Sigmoid colon (tissue), 4 donors: ENCODE data around the gene TMEM170B.

ENCODE experiments used
- CTCF ChIP-seq, 4 experiments: fragments of 450-650 bp in 3 of 4; fragments of 200-600 bp in 1 of 4; IDR thresholded peaks; one replicate each; pipeline ENCODE4 v1.5.1; 2016 to 2019; ENCODE audit warnings: antibody characterized with exemption in 4 of 4, mild to moderate bottlenecking in 3 of 4, moderate library complexity in 2 of 4
- EP300 ChIP-seq, 4 donors: sonication (generic); formaldehyde crosslinking; IDR thresholded peaks; one replicate each; pipeline ENCODE4 v1.6.1; 2017; ENCODE audit warnings: antibody characterized with exemption in 4 of 4
- POLR2A ChIP-seq, 2 donors: fragments of 450-650 bp; IDR thresholded peaks; one replicate each; pipeline ENCODE4 v1.6.1; 2016; ENCODE audit warnings: antibody characterized with exemption in 2 of 2, mild to moderate bottlenecking in 2 of 2, moderate library complexity in 2 of 2

GRCh38 chr6:11536795-11537194 is 754 bp upstream of the TMEM170B start:
- TF ChIP-seq CTCF (IDR thresholded peaks at IDR 0.05) (no peak), POLR2A (IDR thresholded peaks at IDR 0.05) (no peak), EP300 (IDR thresholded peaks at IDR 0.05) (no peak)
